Activated T-helper 1 cell treated with anti-CD3 and anti-CD28 coated beads, Interleukin-2, amount 50 U/mL, for 16 hours (primary cell): ENCODE measurements around the gene ARL17B.
"Not testable (repeated sequence)": the region's sequence is repeated elsewhere in the genome, so short reads cannot be mapped to it uniquely, and the experiment has no call there.

ENCODE experiments used
- DNase-seq, 2 donors: peaks; one replicate each; pipeline ENCODE4 v3.0.0-alpha.2; 2020; ENCODE audit warnings: low read depth in 1 of 2, low spot score in 1 of 2

The ARL17B gene

GRCh38 chr17:46252804-46253203 is 108.8 kb downstream of the ARL17B start:
- not testable (repeated sequence) for DNase-seq

- DNase-seq = not testable (repeated sequence)
These were observed 112.4 kb downstream of the ARL17B start for GRCh38 chr17:46249153-46249552.

- not testable (repeated sequence) for DNase-seq
These were observed 116.4 kb downstream of the ARL17B start for GRCh38 chr17:46244949-46245768.

- DNase-seq = not testable (repeated sequence)
These were observed 117.1 kb downstream of the ARL17B start for GRCh38 chr17:46244339-46244913.

- DNase-seq = not testable (repeated sequence)
These were observed 117.6 kb downstream of the ARL17B start for GRCh38 chr17:46243928-46244327.

- DNase-seq = not testable (repeated sequence)
These were observed 118.1 kb downstream of the ARL17B start for GRCh38 chr17:46243505-46243904.

- not testable (repeated sequence) for DNase-seq
These were observed 130.2 kb downstream of the ARL17B start for GRCh38 chr17:46231359-46231758.

GRCh38 chr17:46225274-46225794 is 136.2 kb downstream of the ARL17B start:
- DNase-seq = peak; percentile 82 to 86

GRCh38 chr17:46224864-46225263 is 136.7 kb downstream of the ARL17B start:
- DNase-seq = not testable (repeated sequence)
